PC-3 (cell line): Measurements from ENCODE around the gene ABCB4. TPM values are rescaled to one million over a fixed set of nuclear protein-coding genes. Genes with fewer than 3 reads are reported as not detected.

Experiments
- ATAC-seq: fragments of 200-7000 bp; cut with Tn5 transposase; 2 replicates; pipeline ENCODE4 v1.9.1; 2020; ENCODE audit warnings: mild to moderate bottlenecking, moderate library complexity
- BruUV-seq: library from RNA; stranded (reverse); fragments of 400-500 nt; replicated peaks from 2 replicates; lab custom pipeline; 2021; lab: Mats Ljungman, UMichigan
- CTCF ChIA-PET: fragments of 300-600 bp; sonication (Branson Sonifier 250); formaldehyde crosslinking; loops from one replicate; lab custom pipeline; 2022; ENCODE audit warnings: antibody characterized with exemption; lab: Charles Lee
- POLR2A ChIA-PET: fragments of 300-600 bp; sonication (Branson Sonifier 250); formaldehyde crosslinking; loops from one replicate; lab custom pipeline; 2022; ENCODE audit warnings: antibody characterized with exemption; ENCODE audit not compliant: unreplicated experiment; lab: Charles Lee
- DNase-seq: peaks from one replicate; pipeline ENCODE4 v3.0.0-alpha.2; 2015
- H2AFZ ChIP-seq: fragments of 300-600 bp; sonication (generic); 2 replicates; pipeline ENCODE4 v1.6.0; 2016; ENCODE audit warnings: antibody characterized with exemption, low read length
- H3F3A ChIP-seq: fragments of 300-600 bp; sonication (generic); one replicate; pipeline ENCODE4 v1.6.0; 2017; ENCODE audit warnings: antibody characterized with exemption, low read length, control low read depth, mild to moderate bottlenecking; ENCODE audit not compliant: unreplicated experiment
- H3K27ac ChIP-seq: fragments of 300-600 bp; sonication (generic); 2 replicates; pipeline ENCODE4 v1.5.1; 2016; ENCODE audit warnings: mild to moderate bottlenecking, low read length
- H3K27me3 ChIP-seq: fragments of 300-600 bp; sonication (generic); 2 replicates; pipeline ENCODE4 v1.6.1; 2016; ENCODE audit warnings: low read length, mixed read lengths
- H3K36me3 ChIP-seq: fragments of 300-600 bp; sonication (generic); 2 replicates; pipeline ENCODE4 v1.6.1; 2016; ENCODE audit warnings: low read depth, mixed run types, low read length, mixed read lengths
- H3K4me1 ChIP-seq: fragments of 300-600 bp; sonication (generic); 2 replicates; pipeline ENCODE4 v1.5.1; 2016; ENCODE audit warnings: low read length; ENCODE audit not compliant: insufficient read depth
- H3K4me2 ChIP-seq: fragments of 300-600 bp; sonication (generic); 2 replicates; pipeline ENCODE4 v1.6.0; 2016; ENCODE audit warnings: low read length
- H3K4me3 ChIP-seq: fragments of 300-600 bp; sonication (generic); 2 replicates; pipeline ENCODE4 v1.5.1; 2016; ENCODE audit warnings: mild to moderate bottlenecking, low read length, mixed read lengths
- H3K79me2 ChIP-seq: fragments of 300-600 bp; sonication (generic); 2 replicates; pipeline ENCODE4 v1.6.1; 2017; ENCODE audit warnings: low read length, mixed read lengths
- H3K9ac ChIP-seq: fragments of 300-600 bp; sonication (generic); 2 replicates; pipeline ENCODE4 v1.6.0; 2016; ENCODE audit warnings: mild to moderate bottlenecking, low read length
- H3K9me2 ChIP-seq: fragments of 300-600 bp; sonication (generic); replicated peaks from 2 replicates; pipeline ENCODE4 v1.6.1; 2016; ENCODE audit warnings: mixed run types, low read length, mixed read lengths
- H3K9me3 ChIP-seq: fragments of 300-600 bp; sonication (generic); 2 replicates; pipeline ENCODE4 v1.6.1; 2016; ENCODE audit warnings: low read length, mixed read lengths
- H4K20me1 ChIP-seq: fragments of 300-600 bp; sonication (generic); 2 replicates; pipeline ENCODE4 v1.6.1; 2016; ENCODE audit warnings: low read length, mixed read lengths
- EZH2 ChIP-seq: fragments of 300-600 bp; sonication (generic); IDR thresholded peaks from one replicate; pipeline ENCODE4 v1.6.1; 2017; ENCODE audit warnings: antibody characterized with exemption, mild to moderate bottlenecking, low read length; ENCODE audit not compliant: unreplicated experiment
- EZH2phosphoT487 ChIP-seq: fragments of 300-600 bp; sonication (generic); IDR thresholded peaks from 2 replicates; pipeline ENCODE4 v1.6.1; 2018; ENCODE audit warnings: mild to moderate bottlenecking, antibody characterized with exemption, low read length, borderline replicate concordance
- intact Hi-C: fragments of 100-400 bp; cut with micrococcal nuclease; formaldehyde crosslinking; loops from 2 replicates; pipeline ENCODE4 v1.9.0; 2023
- total RNA-seq: library from RNA; depleted of rRNA; stranded (reverse); fragments of >200 nt; gene quantifications from 2 replicates; pipeline ENCODE4 v1.2.3, GENCODE V29; 2014
- TF ChIP-seq, protein P1 (sequence below): fragments of 300-600 bp; sonication (generic); conservative IDR thresholded peaks from 2 replicates; pipeline ENCODE4 v1.5.1; 2017; ENCODE audit warnings: antibody characterized with exemption, low read depth, mild to moderate bottlenecking, low read length

Gene ABCB4
- total RNA-seq, 1 experiment from 2014 or later = not detected

GRCh38 chr7:87497482-87497881, 22.0 kb upstream of the ABCB4 start:
- H3K4me3 ChIP-seq = no peak overlapping the region
- H3K9me3 ChIP-seq = no peaks in the 10 kb centered on the region
- no TSS peak for BruUV-seq
- intact Hi-C loops = no loop called here
- no peaks in the 10 kb centered on the region for H3K36me3 ChIP-seq
- H3K4me2 ChIP-seq = no peak overlapping the region
- H3K79me2 ChIP-seq = no peaks in the 10 kb centered on the region
- no peaks in the 10 kb centered on the region; the same call in 1 of the 2 replicates for H3K27me3 ChIP-seq
- no peak overlapping the region for H2AFZ ChIP-seq
- CTCF ChIA-PET = no interaction called here
- DNase-seq (no peak), ATAC-seq (no peak)
- H3K9ac ChIP-seq = no peak overlapping the region
- TF ChIP-seq EZH2phosphoT487 (no peak), EZH2 (no peak)
- TF ChIP-seq, protein P1, sequence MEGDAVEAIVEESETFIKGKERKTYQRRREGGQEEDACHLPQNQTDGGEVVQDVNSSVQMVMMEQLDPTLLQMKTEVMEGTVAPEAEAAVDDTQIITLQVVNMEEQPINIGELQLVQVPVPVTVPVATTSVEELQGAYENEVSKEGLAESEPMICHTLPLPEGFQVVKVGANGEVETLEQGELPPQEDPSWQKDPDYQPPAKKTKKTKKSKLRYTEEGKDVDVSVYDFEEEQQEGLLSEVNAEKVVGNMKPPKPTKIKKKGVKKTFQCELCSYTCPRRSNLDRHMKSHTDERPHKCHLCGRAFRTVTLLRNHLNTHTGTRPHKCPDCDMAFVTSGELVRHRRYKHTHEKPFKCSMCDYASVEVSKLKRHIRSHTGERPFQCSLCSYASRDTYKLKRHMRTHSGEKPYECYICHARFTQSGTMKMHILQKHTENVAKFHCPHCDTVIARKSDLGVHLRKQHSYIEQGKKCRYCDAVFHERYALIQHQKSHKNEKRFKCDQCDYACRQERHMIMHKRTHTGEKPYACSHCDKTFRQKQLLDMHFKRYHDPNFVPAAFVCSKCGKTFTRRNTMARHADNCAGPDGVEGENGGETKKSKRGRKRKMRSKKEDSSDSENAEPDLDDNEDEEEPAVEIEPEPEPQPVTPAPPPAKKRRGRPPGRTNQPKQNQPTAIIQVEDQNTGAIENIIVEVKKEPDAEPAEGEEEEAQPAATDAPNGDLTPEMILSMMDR = no peak
- H3K27ac ChIP-seq = no peak overlapping the region
- H3F3A ChIP-seq = no peaks in the 10 kb centered on the region
- POLR2A ChIA-PET = no interaction called here
- no peaks in the 10 kb centered on the region for H3K9me2 ChIP-seq
- H3K4me1 ChIP-seq = no peaks in the 10 kb centered on the region
- H4K20me1 ChIP-seq = no peaks in the 10 kb centered on the region

DNA sequence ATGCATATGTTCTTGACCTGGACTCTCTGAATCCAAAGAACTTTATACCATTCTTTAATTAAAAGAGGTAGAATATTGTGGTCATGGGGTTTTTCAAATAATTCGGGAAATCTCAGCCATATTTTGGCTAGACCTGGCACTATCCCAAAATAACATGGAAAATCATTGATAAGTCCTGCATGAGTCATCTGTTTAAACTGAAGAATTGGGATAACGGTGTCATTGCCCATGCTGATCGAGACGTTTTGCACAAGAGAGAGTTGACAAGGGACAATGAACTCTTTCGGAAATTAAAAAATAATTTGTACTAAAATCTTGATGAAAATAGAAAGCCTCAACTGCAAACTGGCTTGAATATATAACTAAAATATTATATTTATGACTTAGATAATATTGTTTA, 19.9 kb upstream of the ABCB4 start:
- TF ChIP-seq EZH2phosphoT487 (no peak), EZH2 (no peak)
- TF ChIP-seq, protein P1 = no peak
- Histone ChIP-seq H3K4me3 (no peak overlapping the region), H3K4me2 (no peak overlapping the region), H3K27ac (no peak overlapping the region), H3K36me3 (no peaks in the 10 kb centered on the region), H3K9me3 (no peaks in the 10 kb centered on the region), H3K9me2 (no peaks in the 10 kb centered on the region), H3K4me1 (no peaks in the 10 kb centered on the region), H3K79me2 (no peaks in the 10 kb centered on the region), H4K20me1 (no peaks in the 10 kb centered on the region), H3K9ac (no peak overlapping the region), H3K27me3 (no peaks in the 10 kb centered on the region), H2AFZ (no peak overlapping the region), H3F3A (no peaks in the 10 kb centered on the region)
- BruUV-seq = no TSS peak
- DNase-seq = no peak
- no peak for ATAC-seq
- CTCF ChIA-PET = interaction anchor here (0.5 kb wide), 1 partner anchor 11 kb away, joined by 4 read pairs; no protein-coding TSS in a partner anchor
- POLR2A ChIA-PET = no interaction called here
- intact Hi-C loops = no loop called here

DNA sequence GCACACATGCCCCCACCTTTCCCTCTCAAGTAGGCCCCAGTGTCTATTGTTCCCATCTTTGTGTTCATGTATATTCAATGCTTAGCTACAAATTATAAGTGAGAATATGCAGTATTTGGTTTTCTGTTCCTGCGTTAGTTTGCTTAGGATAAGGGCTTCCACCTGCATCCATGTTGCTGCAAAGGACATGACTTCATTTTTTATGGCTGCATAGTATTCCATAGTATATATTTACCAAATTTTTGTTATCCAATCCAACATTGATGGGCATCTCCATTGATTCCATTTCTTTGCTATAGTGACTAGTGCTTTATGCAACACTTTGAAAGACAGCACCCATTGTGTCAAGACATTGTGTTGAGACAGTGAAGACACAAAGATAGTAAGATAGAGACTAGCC, 19.0 kb upstream of the ABCB4 start:
- Histone ChIP-seq H3K9ac (no peak overlapping the region), H3K79me2 (no peaks in the 10 kb centered on the region), H3K27ac (no peak overlapping the region), H3K36me3 (no peaks in the 10 kb centered on the region), H3K4me3 (no peak overlapping the region), H3K9me3 (no peaks in the 10 kb centered on the region), H3K4me2 (no peak overlapping the region), H3K27me3 (no peaks in the 10 kb centered on the region), H3F3A (no peaks in the 10 kb centered on the region), H3K4me1 (no peaks in the 10 kb centered on the region), H3K9me2 (no peaks in the 10 kb centered on the region), H4K20me1 (no peaks in the 10 kb centered on the region), H2AFZ (no peak overlapping the region)
- ChIA-PET POLR2A (no interaction called here), CTCF (no interaction called here)
- DNase-seq = no peak
- BruUV-seq = no TSS peak
- intact Hi-C loops = no loop called here
- no peak for ATAC-seq
- TF ChIP-seq, protein P1 = no peak
- no peak for TF ChIP-seq EZH2phosphoT487
- no peak for TF ChIP-seq EZH2
